Esophagus (tissue), 2 donors: Measurements from ENCODE around the gene GCNT1. TPM values are rescaled to one million over a fixed set of nuclear protein-coding genes. Genes with fewer than 3 reads are reported as not detected.
"Not testable (repeated sequence)": the region's sequence is repeated elsewhere in the genome, so short reads cannot be mapped to it uniquely, and the experiment has no call there.

Experiments used
- H3K27ac ChIP-seq, 2 donors: one replicate each; pipeline ENCODE4 v1.5.1; 2013; ENCODE audit warnings: low read depth in 2 of 2, mild to moderate bottlenecking in 2 of 2, inconsistent platforms in 1 of 2, low read length in 1 of 2, moderate library complexity in 1 of 2
- H3K27me3 ChIP-seq, 2 donors: one replicate each; pipeline ENCODE4 v1.6.1; 2013; ENCODE audit warnings: low read length in 2 of 2, control low read depth in 1 of 2, mild to moderate bottlenecking in 1 of 2; ENCODE audit not compliant: insufficient read depth in 2 of 2, control insufficient read depth in 1 of 2
- H3K36me3 ChIP-seq, 2 donors: one replicate each; pipeline ENCODE4 v1.6.1; 2013; ENCODE audit warnings: low read length in 1 of 2; ENCODE audit not compliant: control insufficient read depth in 2 of 2, insufficient read depth in 2 of 2
- H3K4me1 ChIP-seq, 2 donors: one replicate each; pipeline ENCODE4 v1.6.1; 2013; ENCODE audit warnings: low read length in 1 of 2; ENCODE audit not compliant: control insufficient read depth in 2 of 2, insufficient read depth in 2 of 2
- H3K4me3 ChIP-seq, 2 donors: one replicate each; pipeline ENCODE4 v1.5.1; 2013; ENCODE audit warnings: low read length in 2 of 2, mild to moderate bottlenecking in 2 of 2, low read depth in 1 of 2, moderate library complexity in 1 of 2
- H3K9me3 ChIP-seq, 2 donors: one replicate each; pipeline ENCODE4 v1.6.1; 2013; ENCODE audit warnings: mild to moderate bottlenecking in 2 of 2, low read depth in 1 of 2, low read length in 1 of 2, moderate library complexity in 1 of 2; ENCODE audit not compliant: control insufficient read depth in 2 of 2, insufficient read depth in 1 of 2
- WGBS, 2 donors: extraction: QIAGEN DNeasy Blood & Tissue Kit; methylation state at CpG; one replicate each; pipeline ENCODE4 v1.1.7; 2013; 5-methylcytosine and 5-hydroxymethylcytosine counted together
- polyA plus RNA-seq, 2 donors: library from polyadenylated mRNA; stranded (reverse); fragments of 200-250 nt; gene quantifications; one replicate each; pipeline ENCODE4 v1.2.3, GENCODE V29; 2013
- donor health status: healthy with polysubstance abuse.
- donor health status: Bipolar disorder and iron deficiency.

GCNT1 gene
- polyA plus RNA-seq, 2 donors = 0.79 to 1.6 TPM

GRCh38 chr9:76528056-76528455, 69.1 kb downstream of the GCNT1 start:
- H3K36me3 ChIP-seq = no peaks in the 10 kb centered on the region
- H3K27ac ChIP-seq = no peak overlapping the region
- WGBS, 2 donors = 88% methylated on average over 7 of the region's 7 CpGs
- peaks cover 0 to 2% of the 10 kb centered on the region in 2 donors for H3K9me3 ChIP-seq
- H3K4me3 ChIP-seq = no peak overlapping the region
- H3K27me3 ChIP-seq = no peaks in the 10 kb centered on the region
- H3K4me1 ChIP-seq = no peaks in the 10 kb centered on the region

GRCh38 chr9:76528642-76529190, 69.7 kb downstream of the GCNT1 start:
- Histone ChIP-seq H3K27ac (no peak overlapping the region), H3K36me3 (no peaks in the 10 kb centered on the region), H3K4me1 (no peaks in the 10 kb centered on the region), H3K27me3 (no peaks in the 10 kb centered on the region), H3K4me3 (no peak overlapping the region), H3K9me3 (peaks cover 0 to 2% of the 10 kb centered on the region in 2 donors)
- WGBS, 2 donors = 93 to 94% methylated on average over 20 of the region's 20 CpGs

GRCh38 chr9:76529653-76530052, 70.7 kb downstream of the GCNT1 start:
- Histone ChIP-seq H3K36me3 (no peaks in the 10 kb centered on the region), H3K27ac (no peak overlapping the region), H3K4me1 (no peaks in the 10 kb centered on the region), H3K9me3 (peaks cover 0 to 2% of the 10 kb centered on the region in 2 donors), H3K4me3 (no peak overlapping the region), H3K27me3 (no peaks in the 10 kb centered on the region)
- 94 to 96% methylated on average over 5 of the region's 5 CpGs for WGBS, 2 donors

GRCh38 chr9:76530458-76531110, 71.6 kb downstream of the GCNT1 start:
- Histone ChIP-seq H3K4me1 (no peaks in the 10 kb centered on the region), H3K36me3 (no peaks in the 10 kb centered on the region), H3K27ac (no peak overlapping the region), H3K27me3 (no peaks in the 10 kb centered on the region), H3K4me3 (no peak overlapping the region), H3K9me3 (peaks cover 0 to 2% of the 10 kb centered on the region in 2 donors)
- WGBS, 2 donors = 30 to 38% methylated on average over 6 of the region's 6 CpGs

- H3K27me3 ChIP-seq = no peaks in the 10 kb centered on the region
- H3K27ac ChIP-seq = no peak overlapping the region
- H3K4me1 ChIP-seq = no peaks in the 10 kb centered on the region
- H3K4me3 ChIP-seq = no peak overlapping the region
- no peaks in the 10 kb centered on the region for H3K36me3 ChIP-seq
- peaks cover 0 to 2% of the 10 kb centered on the region in 2 donors for H3K9me3 ChIP-seq
- 76 to 89% methylated on average over 3 of the region's 3 CpGs for WGBS, 2 donors
Measured at GRCh38 chr9:76531231-76531780, 72.3 kb downstream of the GCNT1 start.

- not testable (repeated sequence) for H3K27ac ChIP-seq
- WGBS, 2 donors = 83 to 91% methylated on average over 4 of the region's 4 CpGs
Measured at GRCh38 chr9:76532877-76533276, 73.9 kb downstream of the GCNT1 start.

GRCh38 chr9:76534026-76534425, 75.0 kb downstream of the GCNT1 start:
- Histone ChIP-seq H3K9me3 (no peaks in the 10 kb centered on the region), H3K27me3 (no peaks in the 10 kb centered on the region), H3K36me3 (no peaks in the 10 kb centered on the region), H3K27ac (no peak overlapping the region), H3K4me1 (no peaks in the 10 kb centered on the region), H3K4me3 (no peak overlapping the region)
- WGBS, 2 donors = 95 to 96% methylated on average over 1 of the region's 1 CpG

More at GRCh38 chr9:76532877-76533276, 73.9 kb downstream of the GCNT1 start:
- not testable (repeated sequence) for H3K4me3 ChIP-seq, H3K9me3 ChIP-seq, H3K36me3 ChIP-seq, H3K4me1 ChIP-seq, H3K27me3 ChIP-seq

- H3K27ac ChIP-seq = no peak overlapping the region
- no peaks in the 10 kb centered on the region for H3K4me1 ChIP-seq
- no peaks in the 10 kb centered on the region for H3K36me3 ChIP-seq
- H3K27me3 ChIP-seq = no peaks in the 10 kb centered on the region
- 49 to 55% methylated on average over 9 of the region's 9 CpGs for WGBS, 2 donors
- no peak overlapping the region for H3K4me3 ChIP-seq
- H3K9me3 ChIP-seq = peaks cover 0 to 1% of the 10 kb centered on the region in 2 donors
Measured at GRCh38 chr9:76537150-76537646, 78.2 kb downstream of the GCNT1 start.

GRCh38 chr9:76539180-76539579, 80.2 kb downstream of the GCNT1 start:
- Histone ChIP-seq H3K27ac (no peak overlapping the region), H3K36me3 (no peaks in the 10 kb centered on the region), H3K9me3 (peaks cover 0 to 4% of the 10 kb centered on the region in 2 donors), H3K4me1 (no peaks in the 10 kb centered on the region), H3K4me3 (no peak overlapping the region), H3K27me3 (no peaks in the 10 kb centered on the region)
- 74 to 90% methylated on average over 1 of the region's 1 CpG for WGBS, 2 donors
